A549 (cell line): ENCODE data around the gene MYCN. TPM values are rescaled to one million over a fixed set of nuclear protein-coding genes. Genes with fewer than 3 reads are reported as not detected.

Source experiments
- ATAC-seq, 2 experiments: fragments of 200-7000 bp in 1 of 2; fragments of >200 bp in 1 of 2; cut with Nextera tagmentation in 1 of 2; cut with Tn5 transposase in 1 of 2; 3 replicates each; pipeline versions ENCODE4 v1.8.0 to v1.9.1; 2018 to 2020; ENCODE audit warnings: mild to moderate bottlenecking in 1 of 2, moderate library complexity in 1 of 2
- CTCF ChIA-PET: fragments of 300-600 bp; sonication (Branson Sonifier 250); formaldehyde crosslinking; extraction: SDS; loops from one replicate; lab custom pipeline; 2021; ENCODE audit warnings: antibody characterized with exemption, inconsistent platforms; lab: Yijun Ruan, JAX
- POLR2A ChIA-PET: fragments of 350-600 bp; formaldehyde crosslinking; extraction: SDS; loops from one replicate; lab custom pipeline; 2021; ENCODE audit warnings: antibody characterized with exemption, inconsistent platforms; lab: Yijun Ruan, JAX
- DNase-seq, 2 experiments: peaks; one replicate each; pipeline versions ENCODE4 v3.0.0 to v3.0.0-alpha.2; 2011 to 2016; ENCODE audit warnings: low read depth in 1 of 2, low spot score in 1 of 2
- FAIRE-seq: peaks from 2 replicates; lab custom pipeline; 2011; peaks lifted over from hg19 to GRCh38; lab: Jason Lieb, UNC
- H3K27ac ChIP-seq, 2 experiments: fragments of >200 bp; sonication (Bioruptor Twin); formaldehyde crosslinking; 3 replicates each; pipeline ENCODE4 v1.5.1; 2016 to 2017
- H3K4me1 ChIP-seq: fragments of >200 bp; sonication (Bioruptor Twin); formaldehyde crosslinking; 3 replicates; pipeline ENCODE4 v1.6.1; 2016
- H3K4me2 ChIP-seq: fragments of >200 bp; sonication (Bioruptor Twin); formaldehyde crosslinking; 3 replicates; pipeline ENCODE4 v1.6.1; 2016
- H3K4me3 ChIP-seq: fragments of >200 bp; sonication (Bioruptor Twin); formaldehyde crosslinking; 3 replicates; pipeline ENCODE4 v1.5.1; 2016
- H3K9me3 ChIP-seq: fragments of >200 bp; sonication (Bioruptor Twin); formaldehyde crosslinking; 3 replicates; pipeline ENCODE4 v1.6.1; 2016
- BCL3 ChIP-seq: fragments of >200 bp; sonication (Bioruptor Twin); formaldehyde crosslinking; IDR thresholded peaks from 3 replicates; pipeline ENCODE4 v1.6.1; 2016
- CEBPB ChIP-seq, 2 experiments: fragments of >200 bp in 1 of 2; sonication (Bioruptor Twin) in 1 of 2; formaldehyde crosslinking in 1 of 2; IDR thresholded peaks; 2 replicates each; pipeline ENCODE4 v1.6.1; 2012 to 2016
- EHF ChIP-seq: fragments of 250-450 bp; sonication (Bioruptor Pico); IDR thresholded peaks from 2 replicates; pipeline ENCODE4 v1.5.0; 2020; ENCODE audit warnings: mild to moderate bottlenecking
- ELK1 ChIP-seq: fragments of 150-350 bp; IDR thresholded peaks from 2 replicates; pipeline ENCODE4 v1.6.1; 2014; ENCODE audit warnings: low read depth, mild to moderate bottlenecking, low read length
- GATA3 ChIP-seq: IDR thresholded peaks from 2 replicates; pipeline ENCODE4 v1.6.1; 2012; ENCODE audit warnings: borderline replicate concordance
- HDAC2 ChIP-seq: fragments of 200-600 bp; sonication (generic); IDR thresholded peaks from 2 replicates; pipeline ENCODE4 v1.6.1; 2016
- HES2 ChIP-seq: fragments of >200 bp; sonication (Bioruptor Twin); formaldehyde crosslinking; IDR thresholded peaks from 2 replicates; pipeline ENCODE4 v1.6.1; 2016
- HEYL ChIP-seq: fragments of 250-450 bp; sonication (Bioruptor Pico); IDR thresholded peaks from 2 replicates; pipeline ENCODE4 v1.8.0; 2021; ENCODE audit warnings: mild to moderate bottlenecking, moderate library complexity
- HOXA7 ChIP-seq: fragments of 250-450 bp; sonication (Bioruptor Pico); IDR thresholded peaks from 2 replicates; pipeline ENCODE4 v1.5.0; 2020; ENCODE audit warnings: mild to moderate bottlenecking, moderate library complexity
- JUN ChIP-seq, 2 experiments: fragments of >200 bp; sonication (Bioruptor Twin); formaldehyde crosslinking; IDR thresholded peaks; 2 replicates in 1 of 2; 3 replicates in 1 of 2; pipeline ENCODE4 v1.6.1; 2016 to 2017
- JUNB ChIP-seq: fragments of >200 bp; sonication (Bioruptor Twin); formaldehyde crosslinking; IDR thresholded peaks from 2 replicates; pipeline ENCODE4 v1.6.1; 2016
- NFE2L2 ChIP-seq: fragments of 150-350 bp; conservative IDR thresholded peaks from 2 replicates; pipeline ENCODE4 v1.6.1; 2014; ENCODE audit warnings: low read length
- PBX3 ChIP-seq: IDR thresholded peaks from 2 replicates; pipeline ENCODE4 v1.6.1; 2012
- POLR2A ChIP-seq: IDR thresholded peaks from 2 replicates; pipeline ENCODE4 v1.6.1; 2012; ENCODE audit warnings: mild to moderate bottlenecking, low read length
- REST ChIP-seq: fragments of 200-600 bp; sonication (generic); IDR thresholded peaks from 2 replicates; pipeline ENCODE4 v1.6.1; 2016; ENCODE audit warnings: antibody characterized with exemption, mild to moderate bottlenecking, moderate library complexity
- RFX5 ChIP-seq: fragments of 450-650 bp; IDR thresholded peaks from 2 replicates; pipeline ENCODE4 v1.7.1; 2014; ENCODE audit warnings: antibody characterized with exemption, mild to moderate bottlenecking, moderate library complexity
- USF2 ChIP-seq: fragments of 450-650 bp; IDR thresholded peaks from 2 replicates; pipeline ENCODE4 v1.6.1; 2014; ENCODE audit warnings: antibody characterized with exemption
- ZNF302 ChIP-seq: fragments of 250-450 bp; sonication (Bioruptor Pico); IDR thresholded peaks from 2 replicates; pipeline ENCODE4 v1.9.0; 2021; ENCODE audit warnings: inconsistent platforms, mild to moderate bottlenecking, moderate library complexity
- ZSCAN20 ChIP-seq: fragments of 250-450 bp; sonication (Bioruptor Pico); IDR thresholded peaks from 2 replicates; pipeline ENCODE4 v1.8.0; 2022; ENCODE audit warnings: mild to moderate bottlenecking, moderate library complexity
- WGBS: methylation state at CpG from one replicate; pipeline ENCODE4 v1.1.6; 2017; ENCODE audit errors: missing lambda C conversion rate; 5-methylcytosine and 5-hydroxymethylcytosine counted together
- polyA plus RNA-seq, 4 experiments: library from polyadenylated mRNA; depleted of rRNA in 3 of 4; stranded (reverse); fragments of >200 nt; fragmentation: RNase III in 1 of 4; extraction: RNeasy Plus Mini Kit Qiagen cat#74134 plus additional on column Dnase treatment in 1 of 4; gene quantifications; 2 replicates in 3 of 4; 3 replicates in 1 of 4; pipeline ENCODE4 v1.2.3, GENCODE V29; 2011 to 2017

The MYCN gene
- polyA plus RNA-seq, 2 of the 4 experiments (the other 2 are of a cell fraction): not detected

- TF ChIP-seq REST (no peak), HES2 (no peak), POLR2A (no peak)
- 56% methylated on average over 11 of the region's 11 CpGs for WGBS
- FAIRE-seq: no peak
Measured at GRCh38 chr2:15933184-15933845, 7.0 kb upstream of the MYCN start.

GRCh38 chr2:15934291-15934945 lies 5.9 kb upstream of the MYCN start:
- ChIA-PET CTCF (no interaction called here), POLR2A (no interaction called here)
- Histone ChIP-seq H3K4me3 (no peak overlapping the region), H3K27ac (no peak overlapping the region), H3K9me3 (no peaks in the 10 kb centered on the region), H3K4me1 (no peaks in the 10 kb centered on the region), H3K4me2 (no peak overlapping the region)
- TF ChIP-seq USF2 (no peak), ZSCAN20 (CRISPR knock-in tag) (no peak), EHF (no peak), NFE2L2 (no peak), HDAC2 (no peak), ZNF302 (CRISPR knock-in tag) (no peak), JUNB (no peak), PBX3 (no peak), RFX5 (no peak), CEBPB (IDR thresholded peaks at IDR 0.05) (no peak), GATA3 (no peak), JUN (IDR thresholded peaks at IDR 0.05) (no peak), ELK1 (no peak), BCL3 (no peak), HEYL (CRISPR knock-in tag) (no peak), HOXA7 (CRISPR knock-in tag) (no peak)
- FAIRE-seq (no peak), ATAC-seq (no peak), DNase-seq (no peak)
- WGBS: 34% methylated on average over 4 of the region's 4 CpGs

More at GRCh38 chr2:15933184-15933845, 7.0 kb upstream of the MYCN start:
- DNase-seq (no peak), ATAC-seq (no peak; a peak in 1 of 6 replicates)
- ChIA-PET POLR2A (no interaction called here), CTCF (interaction anchor here (1.0 kb wide), 1 partner anchor 575 kb away, joined by 3 read pairs; no protein-coding TSS in a partner anchor)
- Histone ChIP-seq H3K9me3 (no peaks in the 10 kb centered on the region), H3K27ac (no peak overlapping the region), H3K4me2 (no peak overlapping the region), H3K4me1 (no peaks in the 10 kb centered on the region), H3K4me3 (no peak overlapping the region)
